GM23338 (cell line): ENCODE results near the gene HK1. TPM values are rescaled to one million over a fixed set of nuclear protein-coding genes. Genes with fewer than 3 reads are reported as not detected.
A peak's percentile ranks its signal among the peaks of the same experiment; 100 is the strongest.

Experiments
- ATAC-seq: fragments of 200-7000 bp; cut with Tn5 transposase; 3 replicates; pipeline ENCODE4 v1.9.1; 2020
- DNase-seq: peaks from one replicate; pipeline ENCODE4 v3.0.0-alpha.2; 2015; ENCODE audit warnings: low spot score
- H2AFZ ChIP-seq: fragments of 200-600 bp; sonication (generic); 2 replicates; pipeline ENCODE4 v1.8.0; 2016; ENCODE audit warnings: antibody characterized with exemption, mild to moderate bottlenecking, moderate library complexity
- H3F3A ChIP-seq: fragments of 200-600 bp; sonication (generic); replicated peaks from 2 replicates; pipeline ENCODE4 v1.8.0; 2017; ENCODE audit warnings: antibody characterized with exemption, mixed run types, low read depth
- H3K27ac ChIP-seq: fragments of 200-600 bp; sonication (generic); 2 replicates; pipeline ENCODE4 v1.6.1; 2016; ENCODE audit warnings: low read depth
- H3K27me3 ChIP-seq: fragments of 200-600 bp; sonication (generic); 2 replicates; pipeline ENCODE4 v1.8.0; 2016; ENCODE audit warnings: mild to moderate bottlenecking, mixed run types, moderate library complexity; ENCODE audit not compliant: insufficient read depth
- H3K36me3 ChIP-seq: fragments of 200-600 bp; sonication (generic); 2 replicates; pipeline ENCODE4 v1.8.0; 2016; ENCODE audit warnings: mild to moderate bottlenecking; ENCODE audit not compliant: insufficient read depth
- H3K4me1 ChIP-seq: fragments of 200-600 bp; sonication (generic); 2 replicates; pipeline ENCODE4 v1.8.0; 2016; ENCODE audit warnings: mild to moderate bottlenecking, moderate library complexity; ENCODE audit not compliant: insufficient read depth
- H3K4me2 ChIP-seq: fragments of 200-600 bp; sonication (generic); 2 replicates; pipeline ENCODE4 v1.7.1; 2017; ENCODE audit warnings: mixed run types
- H3K4me3 ChIP-seq: fragments of 200-600 bp; sonication (generic); 2 replicates; pipeline ENCODE4 v1.6.1; 2016; ENCODE audit warnings: mixed run types
- H3K79me2 ChIP-seq: fragments of 200-600 bp; sonication (generic); replicated peaks from 2 replicates; pipeline ENCODE4 v1.8.0; 2017; ENCODE audit warnings: mild to moderate bottlenecking; ENCODE audit not compliant: insufficient read depth
- H3K9me2 ChIP-seq: fragments of 200-600 bp; sonication (generic); 2 replicates; pipeline ENCODE4 v1.8.0; 2017; ENCODE audit not compliant: insufficient read depth
- H4K20me1 ChIP-seq: fragments of 200-600 bp; sonication (generic); replicated peaks from 2 replicates; pipeline ENCODE4 v1.8.0; 2017; ENCODE audit warnings: mild to moderate bottlenecking; ENCODE audit not compliant: insufficient read depth
- H3K27ac Mint-ChIP-seq: 2 replicates; pipeline ENCODE4 v1.8.0; 2020; ENCODE audit warnings: inconsistent platforms, mild to moderate bottlenecking, moderate library complexity, mixed read lengths
- H3K27me3 Mint-ChIP-seq: 3 replicates; pipeline ENCODE4 v1.8.0; 2022; ENCODE audit warnings: low read depth, mild to moderate bottlenecking, moderate library complexity, mixed read lengths, inconsistent platforms; ENCODE audit not compliant: insufficient read depth, poor library complexity
- H3K36me3 Mint-ChIP-seq: 3 replicates; pipeline ENCODE4 v1.8.0; 2021; ENCODE audit warnings: low read depth, mild to moderate bottlenecking, inconsistent platforms, moderate library complexity, mixed read lengths
- H3K4me1 Mint-ChIP-seq: 3 replicates; pipeline ENCODE4 v1.8.0; 2020; ENCODE audit warnings: mild to moderate bottlenecking, inconsistent platforms, mixed read lengths
- H3K4me3 Mint-ChIP-seq: 3 replicates; pipeline ENCODE4 v1.8.0; 2021; ENCODE audit warnings: moderate library complexity, mild to moderate bottlenecking, inconsistent platforms, mixed read lengths
- H3K9me3 Mint-ChIP-seq: 3 replicates; pipeline ENCODE4 v1.8.0; 2020; ENCODE audit warnings: moderate library complexity, mild to moderate bottlenecking, inconsistent platforms, mixed read lengths
- CREB1 ChIP-seq: fragments of 250-450 bp; sonication (Bioruptor Pico); IDR thresholded peaks from 2 replicates; pipeline ENCODE4 v1.5.0; 2020; ENCODE audit warnings: low read depth, mild to moderate bottlenecking, moderate library complexity
- EZH2 ChIP-seq: fragments of 200-600 bp; sonication (generic); IDR thresholded peaks from one replicate; pipeline ENCODE4 v1.8.0; 2017; ENCODE audit warnings: antibody characterized with exemption, mild to moderate bottlenecking, low read depth; ENCODE audit not compliant: unreplicated experiment
- EZH2phosphoT487 ChIP-seq: fragments of 200-600 bp; sonication (generic); IDR thresholded peaks from one replicate; pipeline ENCODE4 v1.8.1; 2018; ENCODE audit warnings: antibody characterized with exemption; ENCODE audit not compliant: unreplicated experiment
- JUNB ChIP-seq: IDR thresholded peaks from one replicate; pipeline ENCODE4 v1.6.1; 2016; ENCODE audit warnings: antibody characterized with exemption; ENCODE audit not compliant: unreplicated experiment
- NANOG ChIP-seq: IDR thresholded peaks from 2 replicates; pipeline ENCODE4 v1.6.1; 2016; ENCODE audit warnings: antibody characterized with exemption, borderline replicate concordance
- POLR2AphosphoS5 ChIP-seq: IDR thresholded peaks from 2 replicates; pipeline ENCODE4 v1.6.1; 2016; ENCODE audit warnings: antibody characterized with exemption, low read depth
- STAT1 ChIP-seq: IDR thresholded peaks from one replicate; pipeline ENCODE4 v1.6.1; 2016; ENCODE audit warnings: antibody characterized with exemption; ENCODE audit not compliant: unreplicated experiment
- ZNF114 ChIP-seq: fragments of 250-450 bp; sonication (Bioruptor Pico); IDR thresholded peaks from 2 replicates; pipeline ENCODE4 v1.5.0; 2020; ENCODE audit warnings: mild to moderate bottlenecking, moderate library complexity
- ZNF331 ChIP-seq: fragments of 250-450 bp; sonication (Bioruptor Pico); IDR thresholded peaks from 2 replicates; pipeline ENCODE4 v1.5.0; 2020; ENCODE audit warnings: low read depth, mild to moderate bottlenecking, moderate library complexity
- polyA plus RNA-seq: library from polyadenylated mRNA; unstranded; fragments of >200 nt; fragmentation: Nextera tagmentation; extraction: Ambion mirVana; gene quantifications from 2 replicates; pipeline ENCODE4 v1.2.1, GENCODE V29; 2016
- total RNA-seq: library from RNA; depleted of rRNA; stranded (reverse); fragments of >200 nt; shearing (Covaris generic); gene quantifications from 2 replicates; pipeline ENCODE4 v1.2.3, GENCODE V29; 2014
- TF ChIP-seq, protein P1 (sequence below): IDR thresholded peaks from 2 replicates; pipeline ENCODE4 v1.6.1; 2016; ENCODE audit warnings: antibody characterized with exemption
- TF ChIP-seq, protein P2 (sequence below), 2 experiments: fragments of 200-600 bp in 1 of 2; sonication (generic) in 1 of 2; conservative IDR thresholded peaks; 2 replicates each; pipeline versions ENCODE4 v1.5.1 to v1.6.1; 2016 to 2017; ENCODE audit warnings: antibody characterized with exemption in 2 of 2, low read depth in 2 of 2, mild to moderate bottlenecking in 2 of 2, moderate library complexity in 1 of 2
- TF ChIP-seq, protein P3 (sequence below): IDR thresholded peaks from one replicate; pipeline ENCODE4 v1.6.1; 2018; ENCODE audit warnings: antibody characterized with exemption; ENCODE audit not compliant: unreplicated experiment

HK1 gene
- total and polyA plus RNA-seq, 2 experiments from 2014 or later = 76.6 to 229 TPM

DNA sequence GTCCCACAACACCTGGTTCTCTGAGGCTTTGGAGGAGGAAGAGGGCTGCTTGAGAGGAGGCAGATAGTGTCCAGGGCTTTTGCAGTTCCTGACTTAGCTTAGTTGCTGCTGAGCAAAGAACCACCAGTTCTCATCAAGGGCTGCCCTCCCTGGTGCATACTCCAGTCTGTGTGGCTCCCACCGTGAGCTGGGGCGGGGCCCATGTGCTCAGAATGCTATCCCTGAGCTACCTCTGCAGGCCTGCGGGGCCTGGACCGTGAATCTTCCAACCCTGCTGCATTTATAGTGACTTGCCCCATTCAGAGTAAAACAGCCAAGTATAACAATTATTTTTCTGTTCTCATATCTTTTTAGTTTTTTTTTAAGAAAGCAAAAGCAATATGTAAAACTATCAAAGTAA is 89.2 kb downstream of the HK1 start:
- ATAC-seq (peak; percentile 92), DNase-seq (peak; percentile 42)
- no peak overlapping the region for H3K4me3 ChIP-seq
- 0 out of 2 replicates have a peak, but pooled peaks cover 8% of the 10 kb centered on the region for H3F3A ChIP-seq
- TF ChIP-seq, protein P1, sequence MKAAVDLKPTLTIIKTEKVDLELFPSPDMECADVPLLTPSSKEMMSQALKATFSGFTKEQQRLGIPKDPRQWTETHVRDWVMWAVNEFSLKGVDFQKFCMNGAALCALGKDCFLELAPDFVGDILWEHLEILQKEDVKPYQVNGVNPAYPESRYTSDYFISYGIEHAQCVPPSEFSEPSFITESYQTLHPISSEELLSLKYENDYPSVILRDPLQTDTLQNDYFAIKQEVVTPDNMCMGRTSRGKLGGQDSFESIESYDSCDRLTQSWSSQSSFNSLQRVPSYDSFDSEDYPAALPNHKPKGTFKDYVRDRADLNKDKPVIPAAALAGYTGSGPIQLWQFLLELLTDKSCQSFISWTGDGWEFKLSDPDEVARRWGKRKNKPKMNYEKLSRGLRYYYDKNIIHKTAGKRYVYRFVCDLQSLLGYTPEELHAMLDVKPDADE = no peak
- TF ChIP-seq, protein P2, sequence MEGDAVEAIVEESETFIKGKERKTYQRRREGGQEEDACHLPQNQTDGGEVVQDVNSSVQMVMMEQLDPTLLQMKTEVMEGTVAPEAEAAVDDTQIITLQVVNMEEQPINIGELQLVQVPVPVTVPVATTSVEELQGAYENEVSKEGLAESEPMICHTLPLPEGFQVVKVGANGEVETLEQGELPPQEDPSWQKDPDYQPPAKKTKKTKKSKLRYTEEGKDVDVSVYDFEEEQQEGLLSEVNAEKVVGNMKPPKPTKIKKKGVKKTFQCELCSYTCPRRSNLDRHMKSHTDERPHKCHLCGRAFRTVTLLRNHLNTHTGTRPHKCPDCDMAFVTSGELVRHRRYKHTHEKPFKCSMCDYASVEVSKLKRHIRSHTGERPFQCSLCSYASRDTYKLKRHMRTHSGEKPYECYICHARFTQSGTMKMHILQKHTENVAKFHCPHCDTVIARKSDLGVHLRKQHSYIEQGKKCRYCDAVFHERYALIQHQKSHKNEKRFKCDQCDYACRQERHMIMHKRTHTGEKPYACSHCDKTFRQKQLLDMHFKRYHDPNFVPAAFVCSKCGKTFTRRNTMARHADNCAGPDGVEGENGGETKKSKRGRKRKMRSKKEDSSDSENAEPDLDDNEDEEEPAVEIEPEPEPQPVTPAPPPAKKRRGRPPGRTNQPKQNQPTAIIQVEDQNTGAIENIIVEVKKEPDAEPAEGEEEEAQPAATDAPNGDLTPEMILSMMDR (conservative IDR thresholded peaks at IDR 0.05; ENCODE audit: low read depth in 2 of 2) = 0 out of 4 replicates have a peak, but pooled peaks of 1 of the 2 experiments have one; percentile 4
- no peaks in the 10 kb centered on the region for H3K27me3 ChIP-seq
- H3K79me2 ChIP-seq = peaks cover 59% of the 10 kb centered on the region
- Mint-ChIP-seq H3K36me3 (peaks cover 69% of the 10 kb centered on the region), H3K4me3 (no peak overlapping the region), H3K9me3 (no peaks in the 10 kb centered on the region), H3K27me3 (peaks cover 5% of the 10 kb centered on the region), H3K4me1 (peaks cover 10% of the 10 kb centered on the region), H3K27ac (peak overlapping the region; percentile 60; the same call in 1 of the 2 replicates)
- peaks cover 39% of the 10 kb centered on the region for H3K36me3 ChIP-seq
- H3K9me2 ChIP-seq = no peaks in the 10 kb centered on the region
- H3K4me2 ChIP-seq = no peak overlapping the region
- no peaks in the 10 kb centered on the region; the same call in 1 of the 2 replicates for H3K4me1 ChIP-seq
- peaks cover 17% of the 10 kb centered on the region for H4K20me1 ChIP-seq
- H3K27ac ChIP-seq = peak overlapping the region; percentile 66; the same call in 1 of the 2 replicates
- no peak overlapping the region for H2AFZ ChIP-seq

DNA sequence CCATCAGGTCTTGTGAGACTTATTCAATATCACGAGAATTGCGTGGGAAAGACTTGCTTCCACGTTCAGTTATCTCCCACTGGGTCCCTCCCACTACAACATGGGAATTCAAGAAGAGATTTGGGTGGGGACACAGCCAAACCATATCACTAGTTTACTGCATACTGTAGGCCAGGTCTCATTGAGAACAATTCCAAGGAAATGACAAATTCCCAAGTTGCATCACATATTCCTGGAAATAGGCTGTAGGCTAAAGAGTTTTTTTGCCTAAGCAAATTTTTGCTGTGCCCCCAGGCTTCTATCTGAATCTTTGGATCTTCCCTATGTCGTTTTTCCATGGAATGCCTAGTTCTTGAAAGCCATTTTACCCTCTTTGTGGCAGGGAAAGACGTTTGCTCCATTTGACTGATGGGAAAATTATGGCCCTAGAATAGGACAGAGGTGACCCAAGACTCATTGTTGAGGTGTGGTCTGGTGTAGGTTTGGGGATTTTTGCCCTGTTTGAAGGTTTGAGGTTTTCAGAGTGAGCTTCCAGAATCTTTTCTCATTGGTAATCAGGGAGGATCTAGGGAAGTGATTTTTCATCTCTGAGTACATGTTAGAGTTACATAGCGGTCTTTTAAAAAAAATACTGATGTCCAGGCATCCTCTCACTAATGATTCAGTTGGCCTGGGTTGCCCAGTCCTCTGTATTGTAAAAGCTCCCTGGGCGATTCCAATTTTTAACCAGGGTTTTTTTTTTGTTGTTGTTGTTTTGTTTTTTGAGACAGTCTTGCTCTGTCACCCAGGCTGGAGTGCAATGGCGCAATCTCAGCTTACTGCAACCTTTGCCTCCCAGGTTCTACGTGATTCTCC is 94.1 kb downstream of the HK1 start:
- no peak for ATAC-seq
- TF ChIP-seq EZH2 (no peak), CREB1 (no peak), ZNF331 (CRISPR knock-in tag) (no peak), ZNF114 (no peak), NANOG (no peak), POLR2AphosphoS5 (no peak), EZH2phosphoT487 (no peak), JUNB (no peak), STAT1 (no peak)
- TF ChIP-seq, protein P3, sequence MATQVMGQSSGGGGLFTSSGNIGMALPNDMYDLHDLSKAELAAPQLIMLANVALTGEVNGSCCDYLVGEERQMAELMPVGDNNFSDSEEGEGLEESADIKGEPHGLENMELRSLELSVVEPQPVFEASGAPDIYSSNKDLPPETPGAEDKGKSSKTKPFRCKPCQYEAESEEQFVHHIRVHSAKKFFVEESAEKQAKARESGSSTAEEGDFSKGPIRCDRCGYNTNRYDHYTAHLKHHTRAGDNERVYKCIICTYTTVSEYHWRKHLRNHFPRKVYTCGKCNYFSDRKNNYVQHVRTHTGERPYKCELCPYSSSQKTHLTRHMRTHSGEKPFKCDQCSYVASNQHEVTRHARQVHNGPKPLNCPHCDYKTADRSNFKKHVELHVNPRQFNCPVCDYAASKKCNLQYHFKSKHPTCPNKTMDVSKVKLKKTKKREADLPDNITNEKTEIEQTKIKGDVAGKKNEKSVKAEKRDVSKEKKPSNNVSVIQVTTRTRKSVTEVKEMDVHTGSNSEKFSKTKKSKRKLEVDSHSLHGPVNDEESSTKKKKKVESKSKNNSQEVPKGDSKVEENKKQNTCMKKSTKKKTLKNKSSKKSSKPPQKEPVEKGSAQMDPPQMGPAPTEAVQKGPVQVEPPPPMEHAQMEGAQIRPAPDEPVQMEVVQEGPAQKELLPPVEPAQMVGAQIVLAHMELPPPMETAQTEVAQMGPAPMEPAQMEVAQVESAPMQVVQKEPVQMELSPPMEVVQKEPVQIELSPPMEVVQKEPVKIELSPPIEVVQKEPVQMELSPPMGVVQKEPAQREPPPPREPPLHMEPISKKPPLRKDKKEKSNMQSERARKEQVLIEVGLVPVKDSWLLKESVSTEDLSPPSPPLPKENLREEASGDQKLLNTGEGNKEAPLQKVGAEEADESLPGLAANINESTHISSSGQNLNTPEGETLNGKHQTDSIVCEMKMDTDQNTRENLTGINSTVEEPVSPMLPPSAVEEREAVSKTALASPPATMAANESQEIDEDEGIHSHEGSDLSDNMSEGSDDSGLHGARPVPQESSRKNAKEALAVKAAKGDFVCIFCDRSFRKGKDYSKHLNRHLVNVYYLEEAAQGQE = no peak
- TF ChIP-seq, protein P1 = no peak
- TF ChIP-seq, protein P2 (conservative IDR thresholded peaks at IDR 0.05; ENCODE audit: low read depth in 2 of 2) = no peak

More for the DNA sequence above, 94.1 kb downstream of the HK1 start:
- Histone ChIP-seq H3F3A (peaks cover 25% of the 10 kb centered on the region), H3K4me1 (peaks cover 18% of the 10 kb centered on the region; the same call in 1 of the 2 replicates), H4K20me1 (peaks cover 14% of the 10 kb centered on the region), H3K4me2 (no peak overlapping the region), H3K4me3 (no peak overlapping the region), H3K79me2 (peaks cover 44% of the 10 kb centered on the region), H3K9me2 (no peaks in the 10 kb centered on the region), H3K36me3 (peaks cover 40% of the 10 kb centered on the region), H2AFZ (no peak overlapping the region), H3K27me3 (no peaks in the 10 kb centered on the region), H3K27ac (peak overlapping the region; percentile 66; the same call in 1 of the 2 replicates)
- H3K27me3 Mint-ChIP-seq = peaks cover 12% of the 10 kb centered on the region
- no peaks in the 10 kb centered on the region for H3K9me3 Mint-ChIP-seq
- peak overlapping the region; percentile 44; the same call in 1 of the 2 replicates for H3K27ac Mint-ChIP-seq
- H3K4me1 Mint-ChIP-seq = peaks cover 38% of the 10 kb centered on the region
- no peak for DNase-seq
- peaks cover 73% of the 10 kb centered on the region for H3K36me3 Mint-ChIP-seq
- no peak overlapping the region for H3K4me3 Mint-ChIP-seq
